Measurements from ENCODE around the gene ABT1. TPM values are rescaled to one million over a fixed set of nuclear protein-coding genes. Genes with fewer than 3 reads are reported as not detected.
A peak's percentile ranks its signal among the peaks of the same experiment; 100 is the strongest.

Gene ABT1
- total RNA-seq, 1 donor from 2014 or later, result 26.3 TPM

DNA sequence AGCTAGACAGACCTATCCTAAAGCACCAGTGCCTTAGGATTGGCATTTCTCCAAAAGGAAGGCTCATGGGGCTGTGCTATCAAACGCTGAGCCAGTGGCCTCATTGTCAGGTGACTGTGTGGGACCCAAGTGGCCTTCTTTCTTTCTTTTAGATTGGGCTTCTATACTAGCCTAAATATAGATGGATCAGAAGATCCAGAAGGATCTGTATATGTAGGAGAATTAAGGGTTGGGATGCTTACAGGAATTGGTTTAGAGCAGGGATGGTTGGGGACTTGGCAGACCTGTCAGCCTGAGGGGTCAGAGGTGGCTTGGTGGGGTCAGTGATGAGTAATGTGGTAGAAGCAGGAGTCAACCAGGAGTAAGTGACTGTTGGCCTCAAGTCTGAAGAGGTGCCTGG, 14.8 kb downstream of the ABT1 start:
- Mint-ChIP-seq H3K4me1 (peaks cover 16% of the 10 kb centered on the region), H3K27ac (ENCODE audit: unreplicated experiment) (no peak overlapping the region), H3K9me3 (no peaks in the 10 kb centered on the region), H3K27me3 (ENCODE audit: low read depth) (peaks cover 82% of the 10 kb centered on the region), H3K4me3 (peak overlapping the region; percentile 24), H3K36me3 (ENCODE audit: low read depth) (no peaks in the 10 kb centered on the region)
- no peak for TF ChIP-seq CTCF (conservative IDR thresholded peaks at IDR 0.05)
- no peak for DNase-seq (ENCODE audit: low read depth, low spot score)

- no peaks in the 10 kb centered on the region for H3K36me3 Mint-ChIP-seq (ENCODE audit: low read depth)
- no peak for DNase-seq (ENCODE audit: low read depth, low spot score)
- peak overlapping the region; percentile 86 for H3K4me3 Mint-ChIP-seq
- H3K27me3 Mint-ChIP-seq (ENCODE audit: low read depth), result peaks cover 77% of the 10 kb centered on the region
- peaks cover 16% of the 10 kb centered on the region for H3K4me1 Mint-ChIP-seq
- no peak overlapping the region for H3K27ac Mint-ChIP-seq (ENCODE audit: unreplicated experiment)
- no peak for TF ChIP-seq CTCF (conservative IDR thresholded peaks at IDR 0.05)
- no peaks in the 10 kb centered on the region for H3K9me3 Mint-ChIP-seq
Measured at GRCh38 chr6:26613201-26613600, 16.4 kb downstream of the ABT1 start.

- no peak for DNase-seq (ENCODE audit: low read depth, low spot score)
- peaks cover 75% of the 10 kb centered on the region for H3K27me3 Mint-ChIP-seq (ENCODE audit: low read depth)
Measured at GRCh38 chr6:26613689-26614683, 17.2 kb downstream of the ABT1 start.

GRCh38 chr6:26623339-26623859, 26.6 kb downstream of the ABT1 start:
- H3K4me1 Mint-ChIP-seq, result no peaks in the 10 kb centered on the region
- no peak for TF ChIP-seq CTCF (conservative IDR thresholded peaks at IDR 0.05)
- H3K36me3 Mint-ChIP-seq (ENCODE audit: low read depth), result peaks cover 8% of the 10 kb centered on the region
- H3K27me3 Mint-ChIP-seq (ENCODE audit: low read depth), result peaks cover 14% of the 10 kb centered on the region
- no peak overlapping the region for H3K27ac Mint-ChIP-seq (ENCODE audit: unreplicated experiment)
- no peak overlapping the region for H3K4me3 Mint-ChIP-seq
- DNase-seq (ENCODE audit: low read depth, low spot score), result no peak
- H3K9me3 Mint-ChIP-seq, result peaks cover 8% of the 10 kb centered on the region

More at GRCh38 chr6:26613689-26614683, 17.2 kb downstream of the ABT1 start:
- H3K27ac Mint-ChIP-seq (ENCODE audit: unreplicated experiment), result no peak overlapping the region
- peaks cover 16% of the 10 kb centered on the region for H3K4me1 Mint-ChIP-seq
- peak; percentile 37 for TF ChIP-seq CTCF (conservative IDR thresholded peaks at IDR 0.05)
- peak overlapping the region; percentile 86 for H3K4me3 Mint-ChIP-seq
- H3K9me3 Mint-ChIP-seq, result no peaks in the 10 kb centered on the region
- no peaks in the 10 kb centered on the region for H3K36me3 Mint-ChIP-seq (ENCODE audit: low read depth)

GRCh38 chr6:26624557-26624956, 27.8 kb downstream of the ABT1 start:
- peaks cover 14% of the 10 kb centered on the region for H3K36me3 Mint-ChIP-seq (ENCODE audit: low read depth)
- DNase-seq (ENCODE audit: low read depth, low spot score), result no peak
- H3K4me3 Mint-ChIP-seq, result no peak overlapping the region
- peaks cover 14% of the 10 kb centered on the region for H3K27me3 Mint-ChIP-seq (ENCODE audit: low read depth)
- no peak overlapping the region for H3K27ac Mint-ChIP-seq (ENCODE audit: unreplicated experiment)
- no peaks in the 10 kb centered on the region for H3K4me1 Mint-ChIP-seq
- TF ChIP-seq CTCF (conservative IDR thresholded peaks at IDR 0.05), result no peak
- H3K9me3 Mint-ChIP-seq, result peaks cover 13% of the 10 kb centered on the region
